ENCODE measurements around the gene FAM24A.
"Not testable (repeated sequence)": the region's sequence is repeated elsewhere in the genome, so short reads cannot be mapped to it uniquely, and the experiment has no call there.

Gene FAM24A

DNA sequence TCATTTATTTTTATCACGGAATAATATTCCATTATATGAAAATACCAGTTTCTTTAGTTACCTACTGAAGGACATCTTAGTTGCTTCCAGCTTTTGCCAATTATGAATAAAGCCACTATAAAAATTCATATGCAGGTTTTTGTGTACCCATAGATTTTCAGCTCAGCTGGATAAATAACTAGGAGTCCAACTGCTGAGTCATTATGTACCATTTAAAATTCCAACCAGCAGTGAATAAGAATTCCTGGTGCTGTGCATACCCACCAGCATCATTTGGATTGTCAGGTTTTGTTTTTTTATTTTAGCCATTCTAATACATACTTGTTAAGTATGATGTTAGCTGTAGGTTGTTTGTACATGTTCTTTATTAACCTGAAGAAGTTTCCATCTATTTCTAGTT is 45.5 kb upstream of the FAM24A start:
- H3K27ac ChIP-seq (replicated peaks) = no peak overlapping the region
- no peak for DNase-seq (ENCODE audit: low read depth in 1 of 2, low spot score in 1 of 2)
- H3K4me3 ChIP-seq (replicated peaks; ENCODE audit: insufficient read depth, low read length) = no peak overlapping the region

DNA sequence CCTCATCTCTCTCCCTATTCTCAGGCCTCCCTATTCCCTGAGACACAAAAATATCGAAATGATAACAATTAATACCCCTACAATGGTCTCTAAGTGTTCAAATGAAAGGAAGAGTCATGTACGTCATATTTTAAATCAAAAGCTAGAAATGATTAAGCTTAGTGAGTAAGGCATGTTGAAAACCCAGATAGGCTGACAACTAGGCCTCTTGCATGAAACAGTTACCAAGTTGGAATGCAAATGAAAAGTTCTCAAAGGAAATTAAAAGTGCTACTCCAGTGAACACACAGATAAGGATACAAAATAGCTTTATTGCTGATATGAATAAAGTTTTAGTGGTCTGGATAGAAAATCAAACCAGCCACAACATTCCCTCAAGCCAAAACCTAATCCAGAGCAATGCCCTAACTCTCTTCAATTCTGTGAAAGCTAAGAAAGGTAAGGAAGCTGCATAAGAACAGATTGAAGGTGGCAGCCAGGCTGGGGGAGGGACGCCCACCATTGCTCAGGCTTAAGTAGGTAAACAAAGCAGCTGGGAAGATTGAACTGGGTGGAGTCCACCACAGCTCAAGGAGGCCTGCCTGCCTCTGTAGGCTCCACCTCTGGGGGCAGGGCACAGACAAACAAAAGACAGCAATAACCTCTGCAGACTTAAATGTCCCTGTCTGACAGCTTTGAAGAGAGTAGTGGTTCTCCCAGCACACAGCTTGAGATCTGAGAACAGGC is 43.5 kb upstream of the FAM24A start:
- not testable (repeated sequence) for H3K27me3 ChIP-seq (ENCODE audit: insufficient read depth, poor library complexity, severe bottlenecking); H3K27ac ChIP-seq (replicated peaks); DNase-seq (ENCODE audit: low read depth in 1 of 2, low spot score in 1 of 2); H3K4me3 ChIP-seq (replicated peaks; ENCODE audit: insufficient read depth, low read length)

More for the DNA sequence above, 45.5 kb upstream of the FAM24A start:
- TF ChIP-seq SPI1 (IDR thresholded peaks at IDR 0.05; ENCODE audit: borderline replicate concordance, low read depth) = no peak
- TF ChIP-seq, protein P1, sequence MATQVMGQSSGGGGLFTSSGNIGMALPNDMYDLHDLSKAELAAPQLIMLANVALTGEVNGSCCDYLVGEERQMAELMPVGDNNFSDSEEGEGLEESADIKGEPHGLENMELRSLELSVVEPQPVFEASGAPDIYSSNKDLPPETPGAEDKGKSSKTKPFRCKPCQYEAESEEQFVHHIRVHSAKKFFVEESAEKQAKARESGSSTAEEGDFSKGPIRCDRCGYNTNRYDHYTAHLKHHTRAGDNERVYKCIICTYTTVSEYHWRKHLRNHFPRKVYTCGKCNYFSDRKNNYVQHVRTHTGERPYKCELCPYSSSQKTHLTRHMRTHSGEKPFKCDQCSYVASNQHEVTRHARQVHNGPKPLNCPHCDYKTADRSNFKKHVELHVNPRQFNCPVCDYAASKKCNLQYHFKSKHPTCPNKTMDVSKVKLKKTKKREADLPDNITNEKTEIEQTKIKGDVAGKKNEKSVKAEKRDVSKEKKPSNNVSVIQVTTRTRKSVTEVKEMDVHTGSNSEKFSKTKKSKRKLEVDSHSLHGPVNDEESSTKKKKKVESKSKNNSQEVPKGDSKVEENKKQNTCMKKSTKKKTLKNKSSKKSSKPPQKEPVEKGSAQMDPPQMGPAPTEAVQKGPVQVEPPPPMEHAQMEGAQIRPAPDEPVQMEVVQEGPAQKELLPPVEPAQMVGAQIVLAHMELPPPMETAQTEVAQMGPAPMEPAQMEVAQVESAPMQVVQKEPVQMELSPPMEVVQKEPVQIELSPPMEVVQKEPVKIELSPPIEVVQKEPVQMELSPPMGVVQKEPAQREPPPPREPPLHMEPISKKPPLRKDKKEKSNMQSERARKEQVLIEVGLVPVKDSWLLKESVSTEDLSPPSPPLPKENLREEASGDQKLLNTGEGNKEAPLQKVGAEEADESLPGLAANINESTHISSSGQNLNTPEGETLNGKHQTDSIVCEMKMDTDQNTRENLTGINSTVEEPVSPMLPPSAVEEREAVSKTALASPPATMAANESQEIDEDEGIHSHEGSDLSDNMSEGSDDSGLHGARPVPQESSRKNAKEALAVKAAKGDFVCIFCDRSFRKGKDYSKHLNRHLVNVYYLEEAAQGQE (IDR thresholded peaks at IDR 0.05; ENCODE audit: insufficient replicate concordance, low read depth) = no peak
- TF ChIP-seq GABPA (IDR thresholded peaks at IDR 0.05; ENCODE audit: low read depth) = no peak
- TF ChIP-seq POLR2AphosphoS5 (IDR thresholded peaks at IDR 0.05; ENCODE audit: low read depth) = no peak
- peaks cover 6% of the 10 kb centered on the region for H3K27me3 ChIP-seq (ENCODE audit: insufficient read depth, poor library complexity, severe bottlenecking)

DNA sequence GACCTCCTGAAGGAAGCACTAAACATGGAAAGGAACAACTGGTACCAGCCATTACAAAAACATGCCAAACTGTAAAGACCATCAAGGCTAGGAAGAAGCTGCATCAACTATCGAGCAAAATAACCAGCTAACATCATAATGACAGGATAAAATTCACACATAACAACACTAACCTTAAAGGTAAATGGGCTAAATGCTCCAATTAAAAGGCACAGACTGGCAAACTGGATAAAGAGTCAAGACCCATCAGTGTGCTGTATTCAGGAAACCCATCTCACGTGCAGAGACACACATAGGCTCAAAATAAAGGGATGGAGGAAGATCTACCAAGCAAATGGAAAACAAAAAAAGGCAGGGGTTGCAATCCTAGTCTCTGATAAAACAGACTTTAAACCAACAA is 41.6 kb upstream of the FAM24A start:
- not testable (repeated sequence) for H3K27me3 ChIP-seq (ENCODE audit: insufficient read depth, poor library complexity, severe bottlenecking); H3K27ac ChIP-seq (replicated peaks); DNase-seq (ENCODE audit: low read depth in 1 of 2, low spot score in 1 of 2)

DNA sequence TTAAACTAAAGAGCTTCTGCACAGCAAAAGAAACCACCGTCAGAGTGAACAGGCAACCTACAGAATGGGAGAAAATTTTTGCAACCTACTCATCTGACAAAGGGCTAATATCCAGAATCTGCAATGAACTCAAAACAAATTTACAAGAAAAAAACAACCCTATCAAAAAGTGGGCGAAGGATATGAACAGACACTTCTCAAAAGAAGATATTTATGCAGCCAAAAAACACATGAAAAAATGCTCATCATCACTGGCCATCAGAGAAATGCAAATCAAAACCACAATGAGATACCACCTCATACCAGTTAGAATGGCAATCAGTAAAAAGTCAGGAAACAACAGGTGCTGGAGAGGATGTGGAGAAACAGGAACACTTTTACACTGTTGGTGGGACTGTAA is 38.5 kb upstream of the FAM24A start:
- not testable (repeated sequence) for H3K27ac ChIP-seq (replicated peaks); H3K27me3 ChIP-seq (ENCODE audit: insufficient read depth, poor library complexity, severe bottlenecking); H3K4me3 ChIP-seq (replicated peaks; ENCODE audit: insufficient read depth, low read length); DNase-seq (ENCODE audit: low read depth in 1 of 2, low spot score in 1 of 2)

More for the DNA sequence above, 41.6 kb upstream of the FAM24A start:
- not testable (repeated sequence) for H3K4me3 ChIP-seq (replicated peaks; ENCODE audit: insufficient read depth, low read length)

DNA sequence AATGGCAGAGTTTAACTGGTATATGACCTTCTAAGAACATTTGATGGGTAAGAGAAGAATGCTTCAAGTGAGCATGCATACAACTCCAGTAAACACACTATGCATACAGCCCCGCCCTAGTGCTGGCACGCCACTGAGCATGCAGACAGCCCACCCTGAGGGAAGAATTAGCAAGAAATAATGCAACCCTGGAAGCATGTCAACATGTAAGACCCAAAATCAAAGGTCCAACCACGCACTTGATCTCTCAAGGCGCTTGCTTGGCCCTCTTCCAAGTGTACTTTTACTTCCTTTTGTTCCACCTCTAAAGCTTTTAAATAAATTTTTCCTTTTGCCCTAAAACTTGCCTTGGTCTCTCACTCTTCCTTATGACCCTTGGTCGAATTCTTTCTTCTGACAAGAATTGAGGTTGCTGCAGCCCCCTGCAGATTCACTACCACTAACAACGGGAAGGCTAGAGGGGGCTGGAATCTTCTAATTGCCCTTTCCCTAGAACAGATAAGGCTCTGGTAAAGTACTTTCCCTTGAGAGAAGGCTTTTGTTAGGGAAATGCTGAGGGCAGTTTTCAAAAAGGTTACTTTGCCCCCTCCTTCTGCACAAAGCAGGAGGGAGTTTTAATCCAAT is 34.5 kb upstream of the FAM24A start:
- TF ChIP-seq, protein P2, sequence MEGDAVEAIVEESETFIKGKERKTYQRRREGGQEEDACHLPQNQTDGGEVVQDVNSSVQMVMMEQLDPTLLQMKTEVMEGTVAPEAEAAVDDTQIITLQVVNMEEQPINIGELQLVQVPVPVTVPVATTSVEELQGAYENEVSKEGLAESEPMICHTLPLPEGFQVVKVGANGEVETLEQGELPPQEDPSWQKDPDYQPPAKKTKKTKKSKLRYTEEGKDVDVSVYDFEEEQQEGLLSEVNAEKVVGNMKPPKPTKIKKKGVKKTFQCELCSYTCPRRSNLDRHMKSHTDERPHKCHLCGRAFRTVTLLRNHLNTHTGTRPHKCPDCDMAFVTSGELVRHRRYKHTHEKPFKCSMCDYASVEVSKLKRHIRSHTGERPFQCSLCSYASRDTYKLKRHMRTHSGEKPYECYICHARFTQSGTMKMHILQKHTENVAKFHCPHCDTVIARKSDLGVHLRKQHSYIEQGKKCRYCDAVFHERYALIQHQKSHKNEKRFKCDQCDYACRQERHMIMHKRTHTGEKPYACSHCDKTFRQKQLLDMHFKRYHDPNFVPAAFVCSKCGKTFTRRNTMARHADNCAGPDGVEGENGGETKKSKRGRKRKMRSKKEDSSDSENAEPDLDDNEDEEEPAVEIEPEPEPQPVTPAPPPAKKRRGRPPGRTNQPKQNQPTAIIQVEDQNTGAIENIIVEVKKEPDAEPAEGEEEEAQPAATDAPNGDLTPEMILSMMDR (IDR thresholded peaks at IDR 0.05; ENCODE audit: insufficient read depth, low read length) = no peak
- TF ChIP-seq SPI1 (IDR thresholded peaks at IDR 0.05; ENCODE audit: borderline replicate concordance, low read depth) = no peak
- TF ChIP-seq, protein P1 (IDR thresholded peaks at IDR 0.05; ENCODE audit: insufficient replicate concordance, low read depth) = no peak
- Histone ChIP-seq H3K4me3 (replicated peaks; ENCODE audit: insufficient read depth, low read length) (no peak overlapping the region), H3K27ac (replicated peaks) (no peak overlapping the region), H3K27me3 (ENCODE audit: insufficient read depth, poor library complexity, severe bottlenecking) (peaks cover 13% of the 10 kb centered on the region)
- no peak for DNase-seq (ENCODE audit: low read depth in 1 of 2, low spot score in 1 of 2)

DNA sequence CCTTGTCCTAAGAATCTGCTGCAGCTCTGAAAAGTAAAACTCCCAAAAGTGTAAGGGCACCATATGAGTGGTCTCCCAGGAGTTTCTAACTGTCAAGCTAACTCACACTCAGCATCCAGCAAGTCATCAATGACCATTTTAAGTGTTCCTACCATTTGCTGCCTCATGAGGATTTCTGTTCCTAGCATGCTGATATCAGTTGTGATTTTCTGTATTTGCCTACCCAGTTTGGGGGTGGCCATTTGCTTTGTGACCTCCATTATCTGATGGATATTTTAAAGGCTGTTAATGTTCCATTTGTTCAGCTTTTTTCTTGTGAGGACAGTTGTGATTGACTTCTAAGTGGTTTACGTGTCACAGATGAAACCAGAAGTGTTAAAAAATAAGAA is 33.9 kb upstream of the FAM24A start:
- DNase-seq (ENCODE audit: low read depth in 1 of 2, low spot score in 1 of 2) = no peak
- Histone ChIP-seq H3K4me3 (replicated peaks; ENCODE audit: insufficient read depth, low read length) (no peak overlapping the region), H3K27me3 (ENCODE audit: insufficient read depth, poor library complexity, severe bottlenecking) (peaks cover 13% of the 10 kb centered on the region), H3K27ac (replicated peaks) (no peak overlapping the region)
- TF ChIP-seq SPI1 (IDR thresholded peaks at IDR 0.05; ENCODE audit: borderline replicate concordance, low read depth) (no peak), POLR2AphosphoS5 (IDR thresholded peaks at IDR 0.05; ENCODE audit: low read depth) (no peak), GABPA (IDR thresholded peaks at IDR 0.05; ENCODE audit: low read depth) (no peak)
- TF ChIP-seq, protein P2 (IDR thresholded peaks at IDR 0.05; ENCODE audit: insufficient read depth, low read length) = no peak

Measured in HL-60 (cell line).